ENCODE data around the gene ZBTB34.

The ZBTB34 gene

GRCh38 chr9:126932871-126933321 lies 72.5 kb downstream of the ZBTB34 start:
- POLR2A ChIA-PET, result no interaction called here
- CTCF ChIA-PET, result interaction anchor here (0.6 to 1.1 kb wide), 5 partner anchors 9 to 860 kb away, joined by 3 read pairs; no protein-coding TSS in a partner anchor

GRCh38 chr9:126933334-126933980 lies 73.0 kb downstream of the ZBTB34 start:
- H3K36me3 ChIP-seq (ENCODE audit: control insufficient read depth in 2 of 2, insufficient read depth in 1 of 2, low read length in 2 of 2), result no peaks in the 10 kb centered on the region
- CTCF ChIA-PET, result interaction anchor here (0.6 to 1.3 kb wide), 4 partner anchors 8 to 128 kb away, joined by 3 to 6 read pairs (median 3); partner anchors contain the start of gene ZBTB43
- TF ChIP-seq SCRT2 (tag by site-specific recombination; IDR thresholded peaks at IDR 0.05), result peak; percentile 76; the same call in 1 of the 2 replicates
- no peak for TF ChIP-seq KLF7 (tag by site-specific recombination; IDR thresholded peaks at IDR 0.05; ENCODE audit: borderline replicate concordance)
- 0 out of 2 replicates have a peak, but pooled peaks have one; percentile 28 for TF ChIP-seq ZNF341 (tag by site-specific recombination; IDR thresholded peaks at IDR 0.05; ENCODE audit: low read depth)

More at GRCh38 chr9:126932871-126933321, 72.5 kb downstream of the ZBTB34 start:
- no peak for TF ChIP-seq KLF7 (tag by site-specific recombination; IDR thresholded peaks at IDR 0.05; ENCODE audit: borderline replicate concordance)
- no peak for TF ChIP-seq GLIS2 (tag by site-specific recombination; IDR thresholded peaks at IDR 0.05)
- no peak for TF ChIP-seq KLF17 (tag by site-specific recombination; IDR thresholded peaks at IDR 0.05)
- TF ChIP-seq MZF1 (tag by site-specific recombination; IDR thresholded peaks at IDR 0.05; ENCODE audit: borderline replicate concordance), result no peak
- no peak for TF ChIP-seq ZBTB49 (tag by site-specific recombination; IDR thresholded peaks at IDR 0.05; ENCODE audit: low read depth)
- no peak for TF ChIP-seq ZNF549 (tag by site-specific recombination; IDR thresholded peaks at IDR 0.05)
- no peak for TF ChIP-seq ZEB2 (tag by site-specific recombination; IDR thresholded peaks at IDR 0.05)
- TF ChIP-seq ZNF449 (tag by site-specific recombination; IDR thresholded peaks at IDR 0.05), result no peak
- TF ChIP-seq ZNF138 (tag by site-specific recombination; IDR thresholded peaks at IDR 0.05; ENCODE audit: borderline replicate concordance), result no peak
- no peak for TF ChIP-seq SETDB1 (IDR thresholded peaks at IDR 0.05; ENCODE audit: insufficient read length, low read length)
- no peak for TF ChIP-seq ZNF571 (tag by site-specific recombination; IDR thresholded peaks at IDR 0.05)
- TF ChIP-seq ZNF202 (tag by site-specific recombination; IDR thresholded peaks at IDR 0.05; ENCODE audit: borderline replicate concordance), result no peak
- no peak for TF ChIP-seq ZNF184 (tag by site-specific recombination; IDR thresholded peaks at IDR 0.05)
- no peak for TF ChIP-seq ZNF639 (tag by site-specific recombination; IDR thresholded peaks at IDR 0.05)
- no peak overlapping the region for H3K27ac ChIP-seq (ENCODE audit: extremely low read depth, low read depth, low read length)
- no peaks in the 10 kb centered on the region for H3K36me3 ChIP-seq (ENCODE audit: control insufficient read depth in 2 of 2, insufficient read depth in 1 of 2, low read length in 2 of 2)
- no peaks in the 10 kb centered on the region for H3K9me3 ChIP-seq (ENCODE audit: control insufficient read depth, insufficient read depth, low read depth, low read length)
- H3K4me1 ChIP-seq (ENCODE audit: control insufficient read depth, insufficient read depth, low read length), result no peaks in the 10 kb centered on the region
- no peak overlapping the region for H3K4me3 ChIP-seq (ENCODE audit: low read depth, low read length)

More at GRCh38 chr9:126933334-126933980, 73.0 kb downstream of the ZBTB34 start:
- H3K4me3 ChIP-seq (ENCODE audit: low read depth, low read length), result no peak overlapping the region
- no peak overlapping the region for H3K27ac ChIP-seq (ENCODE audit: extremely low read depth, low read depth, low read length)
- H3K9me3 ChIP-seq (ENCODE audit: control insufficient read depth, insufficient read depth, low read depth, low read length), result no peaks in the 10 kb centered on the region
- POLR2A ChIA-PET, result no interaction called here
- no peaks in the 10 kb centered on the region for H3K4me1 ChIP-seq (ENCODE audit: control insufficient read depth, insufficient read depth, low read length)

All from HEK293 (cell line).